ENCODE results near the gene BRPF1.

Gene BRPF1

GRCh38 chr3:9778143-9779074 is 46.9 kb downstream of the BRPF1 start:
- Histone ChIP-seq H3K9ac (ENCODE audit: low read depth, low read length, poor library complexity, severe bottlenecking) (peak overlapping the region; percentile 75), H3K27me3 (ENCODE audit: insufficient read depth, low read length, poor library complexity, severe bottlenecking) (no peaks in the 10 kb centered on the region), H3K79me2 (ENCODE audit: insufficient read depth, low read length) (peaks cover 4% of the 10 kb centered on the region; the same call in 1 of the 2 replicates), H3K36me3 (ENCODE audit: insufficient read depth, low read length) (no peaks in the 10 kb centered on the region), H2AFZ (ENCODE audit: low read length) (no peak overlapping the region), H3F3A (ENCODE audit: low read depth) (peaks cover 13% of the 10 kb centered on the region), H3K4me2 (ENCODE audit: low read depth, low read length, poor library complexity, severe bottlenecking) (peak overlapping the region; percentile 92), H3K9me2 (replicated peaks; ENCODE audit: low read depth, low read length) (no peaks in the 10 kb centered on the region), H3K9me3 (ENCODE audit: insufficient read depth, low read depth, low read length) (no peaks in the 10 kb centered on the region), H3K4me1 (ENCODE audit: insufficient read depth, low read length, poor library complexity, severe bottlenecking) (peaks cover 60% of the 10 kb centered on the region), H4K20me1 (ENCODE audit: insufficient read depth, low read length, poor library complexity, severe bottlenecking) (no peaks in the 10 kb centered on the region), H3K4me3 (ENCODE audit: low read length, poor library complexity, severe bottlenecking) (peak overlapping the region; percentile 61)
- TF ChIP-seq EZH2phosphoT487 (IDR thresholded peaks at IDR 0.05; ENCODE audit: borderline replicate concordance) = no peak
- TF ChIP-seq CTCF (conservative IDR thresholded peaks at IDR 0.05; ENCODE audit: low read length) = no peak

GRCh38 chr3:9779075-9779593 is 47.6 kb downstream of the BRPF1 start:
- H3K79me2 ChIP-seq (ENCODE audit: insufficient read depth, low read length) = peaks cover 4% of the 10 kb centered on the region; the same call in 1 of the 2 replicates
- H3K9me2 ChIP-seq (replicated peaks; ENCODE audit: low read depth, low read length) = no peaks in the 10 kb centered on the region
- peak overlapping the region; percentile 92 for H3K4me2 ChIP-seq (ENCODE audit: low read depth, low read length, poor library complexity, severe bottlenecking)
- H4K20me1 ChIP-seq (ENCODE audit: insufficient read depth, low read length, poor library complexity, severe bottlenecking) = no peaks in the 10 kb centered on the region
- peaks cover 13% of the 10 kb centered on the region for H3F3A ChIP-seq (ENCODE audit: low read depth)
- H3K9ac ChIP-seq (ENCODE audit: low read depth, low read length, poor library complexity, severe bottlenecking) = peak overlapping the region; percentile 75
- H3K9me3 ChIP-seq (ENCODE audit: insufficient read depth, low read depth, low read length) = no peaks in the 10 kb centered on the region
- peaks cover 60% of the 10 kb centered on the region for H3K4me1 ChIP-seq (ENCODE audit: insufficient read depth, low read length, poor library complexity, severe bottlenecking)
- no peaks in the 10 kb centered on the region for H3K27me3 ChIP-seq (ENCODE audit: insufficient read depth, low read length, poor library complexity, severe bottlenecking)
- peaks cover 3% of the 10 kb centered on the region; the same call in 1 of the 2 replicates for H3K36me3 ChIP-seq (ENCODE audit: insufficient read depth, low read length)
- H2AFZ ChIP-seq (ENCODE audit: low read length) = no peak overlapping the region
- TF ChIP-seq CTCF (conservative IDR thresholded peaks at IDR 0.05; ENCODE audit: low read length) (no peak), EZH2phosphoT487 (IDR thresholded peaks at IDR 0.05; ENCODE audit: borderline replicate concordance) (no peak)
- peak overlapping the region; percentile 61 for H3K4me3 ChIP-seq (ENCODE audit: low read length, poor library complexity, severe bottlenecking)

GRCh38 chr3:9779721-9780457 is 48.4 kb downstream of the BRPF1 start:
- Histone ChIP-seq H3K79me2 (ENCODE audit: insufficient read depth, low read length) (peaks cover 4% of the 10 kb centered on the region; the same call in 1 of the 2 replicates), H3K27me3 (ENCODE audit: insufficient read depth, low read length, poor library complexity, severe bottlenecking) (no peaks in the 10 kb centered on the region), H3K4me3 (ENCODE audit: low read length, poor library complexity, severe bottlenecking) (peak overlapping the region; percentile 61), H4K20me1 (ENCODE audit: insufficient read depth, low read length, poor library complexity, severe bottlenecking) (no peaks in the 10 kb centered on the region), H3K9me2 (replicated peaks; ENCODE audit: low read depth, low read length) (no peaks in the 10 kb centered on the region), H3K4me2 (ENCODE audit: low read depth, low read length, poor library complexity, severe bottlenecking) (peak overlapping the region; percentile 92), H2AFZ (ENCODE audit: low read length) (0 out of 2 replicates have a peak overlapping the region, but pooled peaks have one; percentile 12), H3K9me3 (ENCODE audit: insufficient read depth, low read depth, low read length) (no peaks in the 10 kb centered on the region), H3K4me1 (ENCODE audit: insufficient read depth, low read length, poor library complexity, severe bottlenecking) (peaks cover 60% of the 10 kb centered on the region), H3K36me3 (ENCODE audit: insufficient read depth, low read length) (peaks cover 3% of the 10 kb centered on the region; the same call in 1 of the 2 replicates), H3K9ac (ENCODE audit: low read depth, low read length, poor library complexity, severe bottlenecking) (peak overlapping the region; percentile 75), H3F3A (ENCODE audit: low read depth) (peaks cover 13% of the 10 kb centered on the region)
- TF ChIP-seq EZH2phosphoT487 (IDR thresholded peaks at IDR 0.05; ENCODE audit: borderline replicate concordance) (no peak), CTCF (conservative IDR thresholded peaks at IDR 0.05; ENCODE audit: low read length) (no peak)

All from Loucy (cell line).